NCI-H69 (cell line): ENCODE results near the gene ARID3A.
"Not testable (repeated sequence)": the region's sequence is repeated elsewhere in the genome, so short reads cannot be mapped to it uniquely, and the experiment has no call there.

ENCODE experiments used
- DNase-seq: peaks from one replicate; lab custom pipeline; 2025; lab: John Stamatoyannopoulos, UW

The ARID3A gene

DNA sequence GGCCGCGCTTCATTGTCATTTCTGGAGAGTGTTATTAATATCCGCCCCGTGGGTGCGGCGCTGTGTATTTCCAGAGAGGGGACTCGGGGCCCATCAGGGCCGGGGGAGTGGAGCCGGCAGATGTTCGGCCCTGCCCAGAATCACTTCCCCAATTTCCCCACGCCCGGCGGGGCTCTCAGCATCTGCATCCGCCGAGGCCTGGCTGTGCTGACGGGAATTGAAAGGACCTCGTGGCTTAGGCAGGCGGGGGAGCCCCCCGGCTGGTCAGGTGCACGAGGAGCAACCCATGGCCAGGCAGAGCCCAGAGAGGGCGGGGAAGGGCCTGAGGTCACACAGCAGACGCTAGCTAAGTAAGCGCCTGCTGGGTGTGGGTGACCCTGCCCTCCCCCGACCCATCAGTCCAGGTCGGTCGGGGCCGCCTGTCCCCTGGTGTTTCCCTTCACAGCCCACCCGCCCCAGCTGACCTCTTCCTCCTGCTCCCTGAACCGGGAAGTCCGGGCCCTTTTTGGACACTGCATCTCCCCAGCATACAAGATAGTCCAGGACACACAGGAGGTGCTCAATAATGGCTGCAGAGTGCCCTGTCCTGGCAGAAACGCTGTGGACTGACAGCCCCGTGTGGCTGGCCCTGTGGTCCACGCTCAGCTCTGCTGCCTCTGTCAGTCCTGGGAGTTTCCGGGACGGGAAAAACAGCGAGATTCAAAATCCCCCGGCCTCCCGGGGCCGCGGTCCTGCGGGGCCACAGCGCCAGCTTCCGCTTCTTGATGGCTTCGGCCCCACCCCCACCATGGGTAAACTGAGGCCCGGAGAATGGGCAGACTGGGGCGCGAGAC lies 22.1 kb downstream of the ARID3A start:
- no peak for DNase-seq

DNA sequence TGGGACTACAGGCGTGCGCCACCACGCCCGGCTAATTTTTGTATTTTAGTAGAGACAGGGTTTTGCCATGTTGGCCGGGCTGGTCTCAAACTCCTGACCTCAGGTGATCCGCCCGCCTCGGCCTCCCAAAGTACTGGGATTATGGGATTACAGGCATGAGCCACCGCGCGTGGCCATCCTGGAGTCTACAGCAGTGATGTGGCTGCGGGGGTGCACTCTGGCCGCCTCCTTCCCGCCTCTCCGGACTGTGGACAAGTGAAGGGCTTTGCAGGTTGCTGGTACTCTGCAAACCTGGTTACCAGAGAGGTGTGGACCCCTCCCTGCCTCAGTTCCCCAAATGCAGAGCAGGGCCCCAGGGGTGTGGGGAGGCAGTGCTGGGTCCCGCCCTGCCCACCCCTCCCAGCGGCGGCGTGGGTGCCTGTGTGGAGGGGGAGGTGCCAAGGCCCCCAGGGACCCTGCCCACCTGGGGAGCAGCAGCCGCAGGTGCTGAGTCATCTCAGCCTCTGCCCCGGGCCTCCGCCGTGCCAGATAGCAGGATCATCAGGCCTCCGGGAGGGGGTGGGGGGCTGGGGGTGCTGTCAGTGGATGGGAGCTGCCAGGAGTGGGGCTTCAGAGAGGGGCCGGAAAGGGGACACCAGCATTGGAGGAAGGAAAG lies 23.1 kb downstream of the ARID3A start:
- no peak for DNase-seq

DNA sequence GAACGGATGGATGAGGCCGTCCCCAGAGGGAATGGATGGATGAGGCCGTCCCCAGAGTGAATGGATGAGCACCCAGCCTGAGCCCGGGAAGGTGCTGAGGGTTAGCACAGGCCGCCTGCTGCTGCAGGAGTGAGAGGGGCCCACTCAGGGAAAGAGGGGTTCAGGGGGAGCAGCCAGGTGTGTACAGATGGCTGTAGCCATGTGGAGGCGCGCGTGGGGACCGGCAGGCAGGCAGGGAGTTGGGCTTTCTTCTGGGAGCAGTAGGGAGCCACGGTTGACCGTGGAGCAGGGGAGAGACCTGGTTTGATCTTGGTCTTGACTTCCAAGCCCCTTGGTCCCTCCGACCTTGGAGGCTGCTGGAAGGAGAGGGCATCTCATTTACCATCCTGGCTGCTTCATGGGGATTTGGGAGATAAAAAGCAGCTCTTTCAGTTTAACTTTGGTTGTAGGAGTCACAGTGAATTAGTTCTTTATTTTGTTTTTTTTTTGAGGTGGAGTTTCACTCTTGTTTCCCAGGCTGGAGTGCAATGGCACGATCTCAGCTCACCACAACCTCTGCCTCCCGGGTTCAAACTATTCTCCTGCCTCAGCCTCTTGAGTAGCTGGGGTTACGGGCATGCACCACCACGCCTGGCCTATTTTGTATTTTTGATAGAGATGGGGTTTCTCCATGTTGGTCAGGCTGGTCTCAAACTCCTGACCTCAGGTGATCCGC lies 24.7 kb downstream of the ARID3A start:
- DNase-seq: no peak

DNA sequence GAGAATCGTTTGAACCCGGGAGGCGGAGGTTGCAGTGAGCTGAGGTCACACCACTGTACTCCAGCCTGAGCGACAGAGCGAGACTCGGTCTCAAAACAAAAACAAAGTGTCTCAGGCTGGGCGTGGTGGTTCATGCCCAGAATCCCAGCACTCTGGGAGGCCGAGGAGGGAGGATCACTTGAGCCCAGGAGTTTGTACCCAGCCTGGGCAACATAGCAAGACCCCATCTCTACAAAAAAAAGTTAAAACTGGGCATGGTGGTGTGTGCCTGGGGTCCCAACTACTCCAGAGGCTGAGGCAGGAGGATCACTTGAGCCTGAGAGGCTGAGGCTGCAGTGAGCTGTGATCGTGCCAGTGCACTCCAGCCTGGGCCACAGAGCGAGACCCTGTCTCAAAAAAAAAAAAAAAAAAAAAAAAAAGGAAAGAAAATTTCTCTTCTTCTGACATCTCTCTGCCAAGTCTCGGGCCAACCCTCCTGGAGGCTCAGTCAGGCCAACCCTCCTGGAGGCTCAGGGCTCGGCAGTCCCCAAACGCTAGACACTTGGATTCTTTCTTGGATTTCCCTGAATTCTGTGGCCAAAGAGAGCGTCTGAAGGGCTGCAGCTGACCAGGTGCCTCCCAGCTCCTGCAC lies 26.3 kb downstream of the ARID3A start:
- DNase-seq: no peak

DNA sequence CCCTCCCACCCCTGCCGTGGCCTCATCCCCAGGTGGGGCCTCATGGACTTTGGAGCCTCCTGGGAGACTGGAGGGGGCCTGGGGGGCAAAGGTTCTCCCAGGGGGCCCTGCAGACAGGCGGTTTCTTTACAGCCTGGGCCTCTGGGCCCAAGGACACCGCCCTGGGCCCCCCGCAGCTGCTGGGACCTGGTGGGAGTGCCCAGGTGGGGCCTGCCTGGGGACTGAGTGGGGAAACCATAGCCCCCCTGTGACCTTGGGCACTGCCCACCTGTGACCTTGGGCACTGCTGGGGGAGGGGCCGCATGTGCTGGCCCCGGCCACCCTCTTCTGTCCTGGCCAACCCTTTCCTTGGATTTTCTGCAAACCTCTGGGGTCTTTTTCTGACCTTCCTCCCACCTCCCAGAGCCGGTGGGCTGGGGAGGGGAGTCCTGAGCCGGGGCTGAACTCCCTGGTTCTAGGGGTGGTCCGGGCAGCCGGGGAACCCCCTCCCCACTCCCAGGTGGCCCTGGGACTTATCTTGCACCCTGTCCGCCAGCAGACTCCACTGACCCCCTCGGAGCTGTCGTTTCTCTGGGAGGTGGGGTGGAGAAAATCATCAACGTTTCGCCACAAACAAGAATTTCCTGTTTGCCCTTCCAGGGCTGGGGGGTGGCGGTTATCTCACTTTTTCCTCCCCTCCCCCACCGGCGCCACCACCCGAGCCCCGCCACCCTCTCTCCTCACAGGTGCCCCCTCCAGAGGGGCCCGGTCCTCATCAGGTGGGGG lies 27.0 kb downstream of the ARID3A start:
- DNase-seq: no peak

DNA sequence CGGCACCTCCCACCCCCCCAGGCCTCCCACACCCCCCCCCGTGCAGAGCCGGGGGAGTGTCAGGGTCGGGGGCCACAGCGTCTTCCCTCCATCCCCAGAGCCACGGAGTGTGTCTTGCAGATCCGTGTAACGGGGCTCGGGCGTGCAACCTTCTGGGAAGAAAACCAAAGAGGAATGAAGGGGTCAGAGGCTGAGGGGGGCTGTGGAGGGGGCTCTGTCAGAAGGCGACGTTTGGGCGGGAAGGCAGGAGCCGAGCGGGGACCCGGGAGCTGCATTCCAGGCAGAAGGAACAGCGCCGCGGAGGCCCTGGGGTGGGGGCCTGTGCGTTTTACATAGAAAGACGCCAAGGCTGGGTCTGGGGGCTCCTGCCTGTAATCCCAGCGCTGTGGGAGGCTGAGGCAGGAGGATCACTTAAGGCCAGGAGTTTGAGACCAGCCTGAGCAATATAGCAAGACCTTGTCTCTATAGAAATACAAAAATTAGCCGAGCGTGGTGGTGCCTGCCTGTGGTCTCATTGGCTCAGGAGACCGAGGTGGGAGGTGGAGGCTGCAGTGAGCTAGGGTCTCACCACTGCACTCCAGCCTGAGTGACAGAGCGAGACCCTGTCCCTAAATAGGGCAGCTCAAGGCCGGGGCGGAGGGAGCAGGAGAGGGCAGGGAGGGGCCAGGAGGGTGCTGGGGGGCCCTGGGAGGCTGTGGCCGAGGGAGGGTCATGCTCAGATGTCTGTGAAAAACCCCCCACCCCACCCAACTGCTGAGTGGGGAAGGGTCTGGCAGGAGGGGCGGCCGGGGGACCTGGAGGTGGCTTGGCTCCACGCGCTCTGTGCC lies 27.8 kb downstream of the ARID3A start:
- no peak for DNase-seq

DNA sequence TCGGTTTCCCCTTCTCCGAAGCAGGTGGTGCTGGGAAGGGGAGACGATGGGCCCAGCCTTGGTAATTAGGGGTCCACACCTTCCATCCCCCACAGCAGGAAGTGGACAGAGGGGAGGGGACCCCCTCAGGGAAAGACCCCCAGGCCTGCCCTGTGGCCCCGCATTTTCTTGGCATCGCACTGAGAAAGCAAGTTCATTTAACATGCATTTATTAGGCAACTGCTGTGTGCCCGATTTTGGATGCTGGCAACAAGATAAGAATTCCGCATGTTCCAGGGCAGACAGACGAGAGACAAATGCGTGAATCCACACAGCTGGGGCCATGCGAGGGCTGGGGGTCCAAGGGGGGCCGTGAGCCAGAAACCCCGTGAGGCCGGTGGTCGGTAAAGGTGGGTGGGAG lies 28.4 kb downstream of the ARID3A start:
- DNase-seq: no peak

DNA sequence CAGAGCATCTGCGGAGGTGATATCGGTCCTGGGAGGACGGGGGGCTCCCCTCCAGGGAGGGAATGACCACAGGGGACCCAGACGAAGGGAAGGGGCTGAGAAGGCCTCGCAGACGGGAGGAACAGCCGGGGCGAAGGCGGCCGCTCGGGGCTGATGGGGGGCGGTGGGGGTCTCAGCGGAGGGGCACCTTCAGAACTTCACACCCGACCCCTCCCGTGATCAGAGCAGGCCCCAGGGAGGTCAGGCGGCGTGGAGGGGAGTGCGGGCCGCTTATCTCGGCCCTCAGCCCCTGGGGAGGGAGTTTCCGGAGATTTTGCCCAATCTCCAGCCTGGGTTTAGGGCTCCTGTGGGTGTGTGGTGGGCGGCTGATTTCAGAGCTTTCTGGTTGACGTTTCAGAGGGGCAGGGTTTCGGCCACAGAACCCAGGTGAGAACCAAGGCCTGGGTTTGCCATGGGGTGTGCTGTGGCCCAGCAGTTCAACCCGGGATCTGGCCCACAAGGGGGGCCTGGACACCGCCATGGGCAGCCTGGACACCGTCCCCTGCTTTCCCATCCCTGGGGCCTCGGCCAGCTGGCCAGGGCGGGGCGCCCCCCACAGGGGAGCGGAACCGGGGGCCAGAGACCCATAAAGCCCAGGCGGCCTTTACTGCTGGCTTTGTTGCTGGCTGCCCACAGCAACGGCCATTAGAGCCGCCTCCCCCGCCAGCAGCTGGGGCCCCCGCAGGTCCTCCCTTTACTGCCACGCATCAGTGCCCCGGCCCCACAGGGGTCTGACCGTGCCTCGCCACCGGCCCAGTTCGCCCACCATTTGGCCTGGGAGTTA lies 29.0 kb downstream of the ARID3A start:
- DNase-seq: peak; percentile 38

DNA sequence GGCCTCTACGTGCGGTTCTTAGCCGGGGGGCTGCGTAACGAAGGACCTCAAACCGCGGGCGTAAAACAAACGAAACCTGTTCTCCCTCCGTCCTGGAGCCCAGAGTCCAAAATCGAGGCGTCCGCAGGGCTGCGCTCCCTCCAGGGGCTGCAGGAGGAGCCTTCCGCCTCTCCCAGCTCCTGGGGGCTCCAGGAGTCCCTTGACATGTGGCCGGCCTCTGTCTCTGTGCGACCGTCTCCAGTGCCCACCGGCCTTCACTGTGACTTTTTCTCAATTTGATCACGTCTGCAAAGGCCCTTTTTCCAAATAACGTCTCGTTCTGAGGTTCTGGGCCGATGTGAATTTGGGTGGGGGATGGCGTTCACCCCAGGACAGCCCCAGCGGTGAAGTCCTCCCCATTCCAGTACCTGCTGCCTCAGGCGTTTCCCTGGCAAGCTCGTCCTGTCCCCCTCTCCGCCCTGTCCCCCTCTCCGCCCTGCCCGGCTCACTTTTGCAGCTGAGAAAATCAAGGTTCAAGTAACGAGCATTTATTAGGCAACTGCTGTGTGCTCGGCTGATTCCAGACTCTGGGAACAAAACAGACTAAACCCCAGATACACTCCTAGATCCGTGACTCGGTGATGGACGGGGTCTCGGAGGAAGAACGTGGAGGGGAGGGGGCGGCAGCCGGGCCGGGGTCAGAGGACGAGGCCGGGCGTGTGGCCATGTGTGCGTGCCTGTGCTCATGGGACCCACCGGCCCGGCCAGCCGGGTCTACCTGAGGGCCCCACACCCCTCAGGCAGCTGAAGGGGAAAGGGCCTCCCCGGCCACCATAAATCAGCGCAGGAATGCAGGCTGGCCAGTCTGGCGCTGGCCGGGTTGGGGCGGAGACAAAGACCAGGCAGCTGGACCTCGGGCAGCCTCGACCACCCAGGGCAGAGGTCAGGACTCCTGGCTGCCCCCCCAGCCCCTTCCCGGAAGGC lies 30.2 kb downstream of the ARID3A start:
- no peak for DNase-seq

DNA sequence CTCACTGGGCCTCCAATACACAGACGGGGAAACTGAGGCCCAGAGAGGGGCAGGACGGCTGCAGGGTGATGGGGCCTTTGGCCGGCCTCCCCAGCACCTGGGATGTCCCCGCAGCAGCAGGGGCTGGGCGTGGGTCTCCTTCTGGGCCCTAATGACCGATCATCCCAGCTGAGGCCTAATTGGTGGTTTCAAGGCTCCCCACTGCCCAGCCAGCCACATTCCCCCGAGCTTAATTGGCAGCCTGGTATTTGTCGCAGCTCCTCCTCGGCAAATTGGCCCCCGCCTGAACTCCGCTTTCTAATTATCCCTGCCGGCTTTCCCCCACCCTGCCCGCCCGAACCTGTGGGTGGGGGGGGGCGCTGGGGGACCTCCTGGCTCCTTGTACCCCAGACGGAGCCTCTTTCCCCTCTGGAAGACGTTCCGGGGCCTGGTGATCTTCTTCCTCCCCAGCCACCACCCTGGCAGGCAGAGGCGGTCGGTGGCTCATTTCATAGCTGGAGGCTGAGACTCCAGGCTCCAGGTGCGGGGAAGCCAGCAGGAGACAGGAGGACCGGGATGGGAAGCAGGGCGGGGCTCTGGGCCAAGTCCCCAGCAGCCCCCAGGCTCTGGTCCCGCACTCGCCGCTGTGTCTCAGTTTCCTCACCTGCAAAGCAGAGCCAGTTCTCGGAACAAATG lies 31.1 kb downstream of the ARID3A start:
- peak; percentile 83 for DNase-seq

DNA sequence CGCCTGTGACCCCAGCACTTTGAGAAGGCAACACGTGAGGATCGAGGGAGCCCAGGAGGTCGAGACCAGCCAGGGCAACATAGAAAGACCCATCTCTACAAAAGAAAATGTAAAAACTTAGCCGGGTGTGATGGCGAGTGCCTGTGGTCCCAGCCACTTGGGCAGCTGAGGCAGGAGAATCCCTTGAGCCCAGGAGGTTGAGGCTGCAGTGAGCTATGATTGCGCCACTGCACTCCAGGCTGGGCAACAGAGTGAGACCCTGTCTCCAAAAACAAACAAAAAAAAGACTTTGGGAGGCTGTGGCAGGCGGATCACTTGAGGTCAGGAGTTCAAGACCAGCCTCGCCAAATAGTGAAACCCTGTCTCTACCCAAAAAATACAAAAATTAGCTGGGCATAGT lies 31.7 kb downstream of the ARID3A start:
- DNase-seq: not testable (repeated sequence)

DNA sequence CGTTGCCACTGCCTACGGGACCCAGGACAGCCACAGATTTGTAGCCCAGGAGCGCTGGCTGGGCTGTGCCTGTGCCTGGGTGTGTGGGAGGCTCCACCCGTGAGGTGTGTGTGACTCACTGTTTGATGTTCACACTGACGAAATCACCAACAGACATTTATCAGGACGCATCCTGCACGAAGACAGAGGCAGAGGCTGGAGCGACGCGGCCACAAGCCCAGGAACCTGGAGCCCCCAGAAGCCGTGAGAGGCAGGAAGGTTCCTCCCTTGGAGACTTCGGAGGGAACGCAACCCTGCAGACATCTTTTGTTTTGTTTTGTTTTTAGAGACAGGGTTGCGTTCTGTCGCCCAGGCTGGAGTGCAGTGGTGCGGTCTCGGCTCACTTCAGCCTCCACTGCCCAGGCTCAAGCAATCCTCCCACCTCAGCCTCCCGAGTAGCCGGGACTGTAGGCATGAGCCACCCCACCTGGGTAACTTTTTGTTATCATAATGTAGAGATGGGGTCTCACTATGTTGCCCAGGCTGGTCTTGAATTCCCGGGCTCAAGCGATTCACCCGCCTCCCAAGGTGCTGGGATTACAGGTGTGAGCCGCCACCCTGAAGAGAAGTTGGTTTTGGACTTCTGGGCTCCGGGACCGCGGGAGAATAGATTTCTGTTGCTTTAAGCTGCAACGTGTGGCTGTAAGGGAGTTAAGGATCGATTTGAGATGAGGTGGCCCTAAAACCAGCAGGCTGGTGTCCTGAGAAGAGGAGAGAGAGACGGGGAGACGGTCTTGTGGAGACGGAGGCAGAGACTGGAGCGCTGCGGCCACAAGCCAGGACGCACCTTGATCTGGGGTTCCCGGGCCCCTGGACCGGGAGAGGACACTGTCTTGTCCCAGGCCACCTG lies 33.4 kb downstream of the ARID3A start:
- DNase-seq: no peak

DNA sequence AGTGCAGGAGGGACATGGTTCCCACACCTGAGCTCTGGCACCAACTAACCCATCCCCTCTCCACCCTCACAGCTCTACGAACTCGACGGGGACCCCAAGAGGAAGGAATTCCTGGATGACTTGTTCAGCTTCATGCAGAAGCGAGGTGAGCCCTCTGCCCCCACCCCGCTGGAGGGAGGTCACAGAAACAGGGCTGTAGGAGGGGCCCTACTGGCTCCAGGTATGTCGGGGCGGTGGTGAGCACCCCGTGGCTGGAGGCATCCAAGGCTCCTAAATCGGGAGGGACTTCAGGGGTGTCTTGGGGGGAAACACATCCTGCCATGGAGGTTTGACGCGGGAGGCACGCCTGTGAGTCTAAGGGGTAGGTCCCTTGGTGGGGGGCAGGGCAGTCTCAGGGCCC lies 34.2 kb downstream of the ARID3A start:
- no peak for DNase-seq

DNA sequence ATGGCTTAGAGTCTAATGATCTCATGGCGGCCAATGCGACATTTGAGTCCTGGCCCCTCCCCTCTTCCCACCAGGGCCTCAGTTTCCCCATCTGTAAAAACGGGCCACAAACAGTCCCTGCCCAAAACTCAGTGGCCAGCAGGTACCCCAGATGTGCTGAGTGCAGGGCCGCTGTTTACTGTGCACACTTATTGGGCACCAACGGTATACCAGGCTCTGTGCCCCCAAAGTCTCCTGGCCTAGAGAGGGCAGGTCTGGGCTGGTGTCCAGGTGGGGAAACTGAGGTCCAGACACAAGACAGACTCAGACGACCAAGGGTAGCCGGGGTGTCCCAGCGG lies 34.7 kb downstream of the ARID3A start:
- no peak for DNase-seq

DNA sequence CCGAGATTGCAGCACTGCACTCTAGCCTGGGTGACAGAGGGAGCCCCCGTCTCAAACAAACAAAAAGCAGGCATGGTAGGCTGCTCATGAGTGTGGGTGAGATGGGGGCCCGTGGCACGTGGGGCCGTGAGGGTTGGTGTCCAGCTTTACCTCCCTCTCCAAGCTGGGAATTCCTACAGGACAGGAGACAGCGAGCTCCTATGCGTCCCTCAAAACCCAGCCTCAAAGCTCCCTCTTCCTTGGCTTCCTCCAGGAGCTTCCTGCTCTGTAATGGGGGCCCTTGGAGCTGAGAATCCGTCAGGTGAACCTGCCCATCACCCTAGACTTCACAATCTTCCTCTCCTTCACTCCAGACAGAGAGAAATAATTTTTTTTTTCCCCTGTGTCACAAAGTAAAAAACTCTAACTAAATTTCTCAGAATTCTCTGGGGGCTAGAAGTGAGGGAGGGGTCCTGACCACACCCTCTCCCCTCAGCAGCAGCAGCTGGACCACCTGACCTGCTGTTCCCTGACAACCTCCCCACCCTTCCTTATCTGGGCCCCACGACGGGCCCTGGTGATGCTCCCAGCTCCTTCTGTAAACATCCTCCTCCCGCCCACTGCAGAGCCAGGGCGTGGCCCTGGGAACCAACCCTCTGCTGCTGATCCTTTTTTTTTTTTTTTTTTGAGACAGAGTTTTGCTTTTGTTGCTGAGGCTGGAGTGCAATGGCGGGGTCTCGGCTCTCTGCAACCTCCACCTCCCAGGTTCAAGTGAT lies 36.2 kb downstream of the ARID3A start:
- peak; percentile 17 for DNase-seq

DNA sequence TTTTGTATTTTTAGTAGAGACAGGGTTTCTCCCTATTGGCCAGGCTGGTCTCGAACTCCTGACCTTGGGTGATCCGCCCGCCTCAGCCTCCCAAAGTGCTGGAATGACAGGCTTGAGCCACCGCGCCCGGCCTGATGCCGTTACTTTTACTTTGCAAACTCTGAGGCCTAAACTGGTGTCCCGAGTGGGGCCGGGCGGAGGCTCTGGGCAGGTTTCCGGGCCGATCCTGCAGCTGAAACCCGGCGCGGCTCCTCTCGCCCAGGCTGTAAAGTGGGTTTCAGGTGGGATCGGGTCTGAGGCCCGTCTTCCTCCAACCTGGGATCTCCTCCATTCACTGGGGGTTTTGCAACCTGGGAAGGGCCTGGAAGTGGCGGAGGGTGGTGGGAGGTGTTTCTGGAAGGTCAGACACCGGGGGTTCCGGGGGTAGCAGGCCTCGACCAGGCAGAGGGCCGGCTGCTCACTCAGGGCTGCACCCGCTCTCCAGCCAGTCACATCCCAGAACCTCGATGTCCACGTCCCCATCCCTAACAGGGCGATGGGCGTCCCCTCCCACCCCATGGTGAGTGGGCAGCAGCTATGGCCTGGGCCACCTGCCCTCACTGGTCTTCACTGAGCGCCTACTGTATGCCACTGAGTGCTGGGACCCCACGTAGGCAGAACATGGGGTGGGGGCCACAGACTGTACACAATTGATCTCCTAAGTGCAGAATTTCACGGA lies 37.0 kb downstream of the ARID3A start:
- no peak for DNase-seq
